IPS-20b (cell line): ENCODE results near the gene BNC2.

Experiments used
- H3K27ac ChIP-seq: one replicate; pipeline ENCODE4 v1.5.1; 2013; ENCODE audit warnings: low read length
- H3K27me3 ChIP-seq: 2 replicates; pipeline ENCODE4 v1.6.1; 2013; ENCODE audit warnings: mild to moderate bottlenecking, low read length, inconsistent platforms; ENCODE audit not compliant: insufficient read depth
- H3K36me3 ChIP-seq: 2 replicates; pipeline ENCODE4 v1.6.1; 2013; ENCODE audit warnings: low read depth, mild to moderate bottlenecking, inconsistent platforms, low read length, moderate library complexity; ENCODE audit not compliant: insufficient read depth
- H3K4me1 ChIP-seq: 2 replicates; pipeline ENCODE4 v1.6.1; 2013; ENCODE audit warnings: mild to moderate bottlenecking, control low read depth, inconsistent platforms, low read length, moderate library complexity; ENCODE audit not compliant: insufficient read depth
- H3K4me3 ChIP-seq: 2 replicates; pipeline ENCODE4 v1.5.1; 2013; ENCODE audit warnings: mild to moderate bottlenecking, low read length, inconsistent platforms
- H3K9ac ChIP-seq: 2 replicates; pipeline ENCODE4 v1.6.1; 2013; ENCODE audit warnings: low read depth, mild to moderate bottlenecking, inconsistent platforms, low read length, moderate library complexity
- H3K9me3 ChIP-seq: 2 replicates; pipeline ENCODE4 v1.6.1; 2013; ENCODE audit warnings: mild to moderate bottlenecking, low read depth, low read length, inconsistent platforms; ENCODE audit not compliant: insufficient read depth

BNC2 gene

GRCh38 chr9:16363916-16364315 is 506.6 kb downstream of the BNC2 start:
- H3K4me3 ChIP-seq = no peak overlapping the region
- no peaks in the 10 kb centered on the region; the same call in 1 of the 2 replicates for H3K9me3 ChIP-seq
- H3K27me3 ChIP-seq = no peaks in the 10 kb centered on the region
- H3K9ac ChIP-seq = no peak overlapping the region
- no peaks in the 10 kb centered on the region for H3K36me3 ChIP-seq
- peaks cover 5% of the 10 kb centered on the region; the same call in 1 of the 2 replicates for H3K4me1 ChIP-seq
- no peak overlapping the region for H3K27ac ChIP-seq

- Histone ChIP-seq H3K27me3 (no peaks in the 10 kb centered on the region), H3K9ac (no peak overlapping the region), H3K27ac (no peak overlapping the region), H3K36me3 (no peaks in the 10 kb centered on the region), H3K4me1 (peaks cover 5% of the 10 kb centered on the region; the same call in 1 of the 2 replicates), H3K4me3 (no peak overlapping the region), H3K9me3 (no peaks in the 10 kb centered on the region; the same call in 1 of the 2 replicates)
Observed at GRCh38 chr9:16363073-16363781, 507.2 kb downstream of the BNC2 start.

- no peak overlapping the region for H3K27ac ChIP-seq
- peaks cover 5% of the 10 kb centered on the region; the same call in 1 of the 2 replicates for H3K4me1 ChIP-seq
- no peaks in the 10 kb centered on the region for H3K36me3 ChIP-seq
- no peaks in the 10 kb centered on the region; the same call in 1 of the 2 replicates for H3K9me3 ChIP-seq
- no peak overlapping the region for H3K4me3 ChIP-seq
- H3K9ac ChIP-seq = no peak overlapping the region
- H3K27me3 ChIP-seq = no peaks in the 10 kb centered on the region
Observed at GRCh38 chr9:16361939-16362338, 508.5 kb downstream of the BNC2 start.

GRCh38 chr9:16361118-16361517 is 509.4 kb downstream of the BNC2 start:
- no peak overlapping the region for H3K9ac ChIP-seq
- no peak overlapping the region for H3K4me3 ChIP-seq
- H3K36me3 ChIP-seq = no peaks in the 10 kb centered on the region
- no peaks in the 10 kb centered on the region for H3K27me3 ChIP-seq
- H3K27ac ChIP-seq = no peak overlapping the region
- peaks cover 5% of the 10 kb centered on the region; the same call in 1 of the 2 replicates for H3K4me1 ChIP-seq
- H3K9me3 ChIP-seq = no peaks in the 10 kb centered on the region; the same call in 1 of the 2 replicates

- no peaks in the 10 kb centered on the region for H3K36me3 ChIP-seq
- H3K4me3 ChIP-seq = no peak overlapping the region
- no peak overlapping the region for H3K9ac ChIP-seq
- no peak overlapping the region for H3K27ac ChIP-seq
- H3K4me1 ChIP-seq = peaks cover 5% of the 10 kb centered on the region; the same call in 1 of the 2 replicates
- no peaks in the 10 kb centered on the region; the same call in 1 of the 2 replicates for H3K9me3 ChIP-seq
- H3K27me3 ChIP-seq = no peaks in the 10 kb centered on the region
Observed at GRCh38 chr9:16360247-16360646, 510.2 kb downstream of the BNC2 start.
